HCT116 (cell line): ENCODE results near the gene PPM1B.

ENCODE experiments used
- CBX3 ChIP-seq: IDR thresholded peaks from 2 replicates; pipeline ENCODE4 v1.6.1; 2012; ENCODE audit warnings: low read depth
- CEBPB ChIP-seq: IDR thresholded peaks from 2 replicates; pipeline ENCODE4 v1.6.1; 2012; ENCODE audit warnings: low read depth
- EZH2 ChIP-seq: fragments of 200-600 bp; sonication (generic); IDR thresholded peaks from 2 replicates; pipeline ENCODE4 v1.6.1; 2017; ENCODE audit warnings: antibody characterized with exemption, mixed run types
- EZH2phosphoT487 ChIP-seq: fragments of 200-600 bp; IDR thresholded peaks from 2 replicates; pipeline ENCODE4 v1.6.1; 2018; ENCODE audit warnings: antibody characterized with exemption, borderline replicate concordance
- JUND ChIP-seq: IDR thresholded peaks from 2 replicates; pipeline ENCODE4 v1.6.1; 2012
- POLR2A ChIP-seq: IDR thresholded peaks from 2 replicates; pipeline ENCODE4 v1.7.0; 2011; ENCODE audit warnings: borderline replicate concordance; ENCODE audit not compliant: insufficient read depth, insufficient read length; ENCODE audit errors: extremely low read depth
- POLR2AphosphoS5 ChIP-seq: IDR thresholded peaks from 2 replicates; pipeline ENCODE4 v1.6.1; 2011; ENCODE audit warnings: mild to moderate bottlenecking, low read depth, low read length, moderate library complexity
- RAD21 ChIP-seq: IDR thresholded peaks from 2 replicates; pipeline ENCODE4 v1.6.1; 2012; ENCODE audit warnings: low read depth, mild to moderate bottlenecking
- SP1 ChIP-seq: IDR thresholded peaks from 2 replicates; pipeline ENCODE4 v1.6.1; 2012; ENCODE audit warnings: low read depth
- SRF ChIP-seq: IDR thresholded peaks from 2 replicates; pipeline ENCODE4 v1.6.1; 2012; ENCODE audit warnings: low read depth
- ZNF274 ChIP-seq: fragments of 200-500 bp; sonication (Bioruptor generic); IDR thresholded peaks from 2 replicates; pipeline ENCODE4 v1.6.1; 2014; ENCODE audit warnings: mild to moderate bottlenecking, low read depth, low read length, inconsistent platforms
- TF ChIP-seq, protein P1 (sequence below), 3 experiments: fragments of 200-600 bp in 1 of 3; sonication (generic) in 1 of 3; IDR thresholded peaks in 2 of 3; conservative IDR thresholded peaks in 1 of 3; 2 replicates each; pipeline ENCODE4 v1.5.1; 2012 to 2017; ENCODE audit warnings: low read depth in 2 of 3, low read length in 2 of 3, antibody characterized with exemption in 1 of 3, borderline replicate concordance in 1 of 3, control low read depth in 1 of 3, mild to moderate bottlenecking in 1 of 3, mixed read lengths in 1 of 3, mixed run types in 1 of 3, moderate library complexity in 1 of 3; ENCODE audit not compliant: insufficient read depth in 1 of 3
- TF ChIP-seq, protein P2 (sequence below): IDR thresholded peaks from 2 replicates; pipeline ENCODE4 v1.6.1; 2012
- TF ChIP-seq, protein P3 (sequence below): IDR thresholded peaks from 2 replicates; pipeline ENCODE4 v1.6.1; 2012; ENCODE audit warnings: low read depth

DNA sequence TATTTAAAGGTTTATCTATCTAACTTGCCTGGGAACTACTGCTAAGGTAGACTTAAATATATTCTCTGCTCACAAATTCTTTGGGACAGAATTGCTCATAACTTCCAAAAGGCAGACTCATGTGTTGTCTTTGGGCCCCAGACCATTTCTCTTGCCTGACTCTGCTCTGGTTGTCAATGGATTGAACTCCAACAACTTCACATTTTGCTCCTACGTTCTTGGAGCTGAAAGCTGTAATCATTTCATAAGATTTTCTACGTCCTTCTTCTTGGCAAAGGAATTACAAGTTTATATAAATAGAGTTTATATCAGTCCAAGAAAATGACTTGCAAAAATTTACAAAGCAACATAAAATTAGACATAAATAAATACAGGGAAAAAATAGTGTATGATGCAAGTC lies 32.9 kb upstream of the PPM1B start:
- no peak for TF ChIP-seq EZH2
- no peak for TF ChIP-seq CBX3
- TF ChIP-seq JUND, result no peak
- no peak for TF ChIP-seq ZNF274
- TF ChIP-seq SRF, result no peak
- no peak for TF ChIP-seq POLR2AphosphoS5
- TF ChIP-seq POLR2A, result no peak
- no peak for TF ChIP-seq RAD21
- TF ChIP-seq, protein P1, sequence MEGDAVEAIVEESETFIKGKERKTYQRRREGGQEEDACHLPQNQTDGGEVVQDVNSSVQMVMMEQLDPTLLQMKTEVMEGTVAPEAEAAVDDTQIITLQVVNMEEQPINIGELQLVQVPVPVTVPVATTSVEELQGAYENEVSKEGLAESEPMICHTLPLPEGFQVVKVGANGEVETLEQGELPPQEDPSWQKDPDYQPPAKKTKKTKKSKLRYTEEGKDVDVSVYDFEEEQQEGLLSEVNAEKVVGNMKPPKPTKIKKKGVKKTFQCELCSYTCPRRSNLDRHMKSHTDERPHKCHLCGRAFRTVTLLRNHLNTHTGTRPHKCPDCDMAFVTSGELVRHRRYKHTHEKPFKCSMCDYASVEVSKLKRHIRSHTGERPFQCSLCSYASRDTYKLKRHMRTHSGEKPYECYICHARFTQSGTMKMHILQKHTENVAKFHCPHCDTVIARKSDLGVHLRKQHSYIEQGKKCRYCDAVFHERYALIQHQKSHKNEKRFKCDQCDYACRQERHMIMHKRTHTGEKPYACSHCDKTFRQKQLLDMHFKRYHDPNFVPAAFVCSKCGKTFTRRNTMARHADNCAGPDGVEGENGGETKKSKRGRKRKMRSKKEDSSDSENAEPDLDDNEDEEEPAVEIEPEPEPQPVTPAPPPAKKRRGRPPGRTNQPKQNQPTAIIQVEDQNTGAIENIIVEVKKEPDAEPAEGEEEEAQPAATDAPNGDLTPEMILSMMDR (IDR thresholded peaks at IDR 0.05 in 2 of 3, conservative IDR thresholded peaks at IDR 0.05 in 1 of 3; ENCODE audit: borderline replicate concordance in 1 of 3, insufficient read depth in 1 of 3, low read depth in 2 of 3, low read length in 2 of 3), result no peak
- TF ChIP-seq EZH2phosphoT487, result no peak
- TF ChIP-seq, protein P2, sequence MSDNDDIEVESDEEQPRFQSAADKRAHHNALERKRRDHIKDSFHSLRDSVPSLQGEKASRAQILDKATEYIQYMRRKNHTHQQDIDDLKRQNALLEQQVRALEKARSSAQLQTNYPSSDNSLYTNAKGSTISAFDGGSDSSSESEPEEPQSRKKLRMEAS, result no peak
- TF ChIP-seq, protein P3, sequence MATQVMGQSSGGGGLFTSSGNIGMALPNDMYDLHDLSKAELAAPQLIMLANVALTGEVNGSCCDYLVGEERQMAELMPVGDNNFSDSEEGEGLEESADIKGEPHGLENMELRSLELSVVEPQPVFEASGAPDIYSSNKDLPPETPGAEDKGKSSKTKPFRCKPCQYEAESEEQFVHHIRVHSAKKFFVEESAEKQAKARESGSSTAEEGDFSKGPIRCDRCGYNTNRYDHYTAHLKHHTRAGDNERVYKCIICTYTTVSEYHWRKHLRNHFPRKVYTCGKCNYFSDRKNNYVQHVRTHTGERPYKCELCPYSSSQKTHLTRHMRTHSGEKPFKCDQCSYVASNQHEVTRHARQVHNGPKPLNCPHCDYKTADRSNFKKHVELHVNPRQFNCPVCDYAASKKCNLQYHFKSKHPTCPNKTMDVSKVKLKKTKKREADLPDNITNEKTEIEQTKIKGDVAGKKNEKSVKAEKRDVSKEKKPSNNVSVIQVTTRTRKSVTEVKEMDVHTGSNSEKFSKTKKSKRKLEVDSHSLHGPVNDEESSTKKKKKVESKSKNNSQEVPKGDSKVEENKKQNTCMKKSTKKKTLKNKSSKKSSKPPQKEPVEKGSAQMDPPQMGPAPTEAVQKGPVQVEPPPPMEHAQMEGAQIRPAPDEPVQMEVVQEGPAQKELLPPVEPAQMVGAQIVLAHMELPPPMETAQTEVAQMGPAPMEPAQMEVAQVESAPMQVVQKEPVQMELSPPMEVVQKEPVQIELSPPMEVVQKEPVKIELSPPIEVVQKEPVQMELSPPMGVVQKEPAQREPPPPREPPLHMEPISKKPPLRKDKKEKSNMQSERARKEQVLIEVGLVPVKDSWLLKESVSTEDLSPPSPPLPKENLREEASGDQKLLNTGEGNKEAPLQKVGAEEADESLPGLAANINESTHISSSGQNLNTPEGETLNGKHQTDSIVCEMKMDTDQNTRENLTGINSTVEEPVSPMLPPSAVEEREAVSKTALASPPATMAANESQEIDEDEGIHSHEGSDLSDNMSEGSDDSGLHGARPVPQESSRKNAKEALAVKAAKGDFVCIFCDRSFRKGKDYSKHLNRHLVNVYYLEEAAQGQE, result no peak
- no peak for TF ChIP-seq SP1
- TF ChIP-seq CEBPB, result no peak
